Hematopoietic multipotent progenitor cell treated with erythropoietin and hydrocortisone succinate and interleukin-3 and kit ligand, for 8 days (in vitro differentiated cells): ENCODE results near the gene SFXN2.
"Not testable (repeated sequence)": the region's sequence is repeated elsewhere in the genome, so short reads cannot be mapped to it uniquely, and the experiment has no call there.

Source experiments
- DNase-seq: peaks from one replicate; pipeline ENCODE4 v3.0.0-alpha.2; 2015

The SFXN2 gene

GRCh38 chr10:102714621-102715455 lies at the start of gene SFXN2:
TSS of gene SFXN2 (plus strand) at chr10:102714636. CDS start at chr10:102726637, 12,001 bp downstream.
- peak; percentile 58 for DNase-seq

GRCh38 chr10:102665904-102666509 lies 48.4 kb upstream of the SFXN2 start:
- no peak for DNase-seq

- DNase-seq, result not testable (repeated sequence)
These were observed 47.0 kb upstream of the SFXN2 start for GRCh38 chr10:102667411-102667810.

- DNase-seq, result no peak
These were observed 45.9 kb upstream of the SFXN2 start for GRCh38 chr10:102668326-102669107.

- peak; percentile 67 for DNase-seq
These were observed 45.0 kb upstream of the SFXN2 start for GRCh38 chr10:102669206-102670064.

- no peak for DNase-seq
These were observed 44.3 kb upstream of the SFXN2 start for GRCh38 chr10:102670065-102670670.

- DNase-seq, result peak; percentile 69
These were observed 43.5 kb upstream of the SFXN2 start for GRCh38 chr10:102670871-102671434.

- no peak for DNase-seq
These were observed 41.1 kb upstream of the SFXN2 start for GRCh38 chr10:102673236-102673818.

- DNase-seq, result peak; percentile 98
These were observed 40.5 kb upstream of the SFXN2 start for GRCh38 chr10:102673819-102674511.

GRCh38 chr10:102674566-102674965 lies 39.9 kb upstream of the SFXN2 start:
- DNase-seq, result peak; percentile 77

GRCh38 chr10:102675011-102675665 lies 39.3 kb upstream of the SFXN2 start:
- no peak for DNase-seq

GRCh38 chr10:102675666-102676533 lies 38.5 kb upstream of the SFXN2 start:
- DNase-seq, result peak; percentile 26

- DNase-seq, result no peak
These were observed 37.7 kb upstream of the SFXN2 start for GRCh38 chr10:102676534-102677315.

- DNase-seq, result no peak
These were observed 36.9 kb upstream of the SFXN2 start for GRCh38 chr10:102677331-102678067.

GRCh38 chr10:102678068-102678400 lies 36.4 kb upstream of the SFXN2 start:
- no peak for DNase-seq

GRCh38 chr10:102678842-102679289 lies 35.6 kb upstream of the SFXN2 start:
- peak; percentile 62 for DNase-seq

GRCh38 chr10:102679596-102679995 lies 34.8 kb upstream of the SFXN2 start:
- DNase-seq, result no peak

- no peak for DNase-seq
These were observed 32.7 kb upstream of the SFXN2 start for GRCh38 chr10:102681696-102682095.
